Uterus (tissue), 2 donors: Measurements from ENCODE around the gene NLRP11.

Experiments used
- CTCF ChIP-seq, 4 experiments: fragments of 200-600 bp in 2 of 4; fragments of 450-650 bp in 2 of 4; sonication (generic) in 2 of 4; IDR thresholded peaks; one replicate each; pipeline ENCODE4 v1.5.1; 2016 to 2019; ENCODE audit warnings: antibody characterized with exemption in 4 of 4, mild to moderate bottlenecking in 2 of 4, moderate library complexity in 1 of 4
- POLR2A ChIP-seq, 2 donors: fragments of 450-650 bp; IDR thresholded peaks; one replicate each; pipeline ENCODE4 v1.6.1; 2016; ENCODE audit warnings: antibody characterized with exemption in 2 of 2, mild to moderate bottlenecking in 1 of 2, moderate library complexity in 1 of 2

- no peak for TF ChIP-seq CTCF (IDR thresholded peaks at IDR 0.05)
- TF ChIP-seq POLR2A (IDR thresholded peaks at IDR 0.05): no peak
These were observed 1.1 kb downstream of the NLRP11 start for GRCh38 chr19:55830656-55831055.
